Stimulated activated CD4-positive, alpha-beta T cell treated with anti-CD3 and anti-CD28 coated beads, Interleukin-2, amount 100 ng/mL, for 24 hours (primary cell): Measurements from ENCODE around the gene LYSMD4.

ENCODE experiments used
- DNase-seq, 2 donors: peaks; one replicate each; pipeline ENCODE4 v3.0.0-alpha.2; 2020

LYSMD4 gene

DNA sequence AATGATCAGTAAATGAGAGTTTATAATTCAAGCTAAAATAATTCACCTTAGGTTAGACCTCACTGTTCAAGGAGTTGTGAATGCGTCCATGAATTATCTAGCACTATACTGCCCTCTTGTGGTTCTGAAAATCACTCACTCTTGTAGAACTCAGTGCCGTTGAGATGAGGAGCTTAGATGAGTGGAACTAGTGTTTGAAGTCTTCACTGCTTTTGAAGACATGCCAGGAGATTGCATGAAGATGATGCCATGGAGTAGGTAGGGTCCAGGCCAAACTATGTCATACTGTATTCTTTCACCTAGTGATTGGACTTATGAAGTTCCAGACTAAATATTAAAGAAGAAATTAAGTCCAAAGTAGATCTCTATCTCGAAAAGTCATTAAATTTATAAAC, 28.8 kb downstream of the LYSMD4 start:
- no peak for DNase-seq

DNA sequence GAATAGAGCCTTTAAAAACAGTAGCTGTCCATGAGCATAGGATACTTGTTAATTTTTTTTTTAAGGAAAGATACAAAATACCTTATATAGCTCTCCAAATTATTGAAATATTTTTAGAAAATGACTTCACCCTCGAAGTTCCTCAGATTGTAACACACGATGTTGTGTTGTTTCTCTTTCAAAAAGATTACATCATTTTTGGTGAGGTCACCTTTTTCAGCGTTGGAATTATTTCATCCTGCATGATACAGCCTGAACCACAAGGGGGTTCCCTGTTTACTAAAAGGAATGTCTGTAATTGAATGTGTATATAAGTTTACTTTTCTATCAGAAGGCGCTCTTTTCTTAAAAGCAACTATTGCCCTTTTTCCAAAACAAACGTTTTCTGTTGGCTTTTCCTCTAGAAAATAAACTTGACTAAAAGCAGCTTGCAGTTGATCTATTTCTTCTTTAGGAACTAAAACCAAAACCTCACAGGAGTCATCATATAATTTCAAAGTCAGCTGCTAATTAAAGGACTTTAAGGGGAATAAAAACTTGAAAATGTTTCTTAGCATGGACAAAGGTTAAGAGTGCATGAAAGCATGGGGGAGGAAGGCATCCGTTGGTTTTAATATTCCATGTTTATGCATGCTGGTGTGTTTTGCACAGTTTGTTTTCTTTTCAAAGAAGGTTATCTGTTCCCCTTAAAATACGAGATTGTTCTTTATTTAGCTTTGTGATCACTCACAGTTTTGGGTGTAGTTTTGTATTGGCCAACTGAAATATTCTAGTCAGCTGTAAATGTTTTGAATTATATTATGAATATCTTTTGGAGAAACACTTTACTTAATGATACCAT, 29.4 kb downstream of the LYSMD4 start:
- DNase-seq: no peak

- DNase-seq: no peak
Measured at GRCh38 chr15:99702895-99703602, 30.2 kb downstream of the LYSMD4 start.

DNA sequence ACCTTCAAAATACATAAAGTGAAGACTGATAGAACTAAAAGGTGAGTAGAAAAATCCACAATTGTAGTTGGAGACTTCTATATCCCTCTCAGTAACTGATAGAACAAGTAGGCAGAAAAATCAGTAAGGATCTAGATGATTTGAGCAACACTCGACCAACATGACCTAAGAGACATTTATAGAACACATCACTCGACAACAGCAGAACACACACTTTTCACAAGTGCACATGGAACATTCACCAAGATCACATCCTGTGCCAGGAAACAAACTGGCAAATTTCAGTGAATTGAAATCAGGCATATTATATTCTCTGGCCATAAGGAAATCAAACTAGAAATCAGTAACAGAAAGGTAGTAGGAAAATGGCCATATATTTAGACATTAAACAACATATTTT, 37.1 kb downstream of the LYSMD4 start:
- DNase-seq: no peak

DNA sequence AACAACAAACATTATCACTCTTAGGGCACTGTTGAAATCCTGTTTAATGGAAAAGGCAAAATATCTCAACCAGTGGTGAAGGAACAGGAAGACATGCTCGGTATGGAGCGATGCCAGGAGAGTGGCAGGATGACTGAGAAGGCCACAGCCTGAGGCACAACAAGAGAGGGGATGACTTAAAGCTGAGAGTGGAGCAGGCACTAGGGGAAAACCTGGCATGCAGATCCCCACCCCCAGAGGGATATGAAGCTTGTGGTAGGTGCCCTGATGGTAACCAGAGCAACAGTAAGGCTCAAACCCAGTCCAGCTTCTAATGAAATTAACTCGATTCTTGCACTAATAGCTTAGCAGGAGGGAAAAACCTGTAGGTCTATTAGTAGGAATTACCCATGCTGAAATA, 40.4 kb downstream of the LYSMD4 start:
- no peak for DNase-seq

DNA sequence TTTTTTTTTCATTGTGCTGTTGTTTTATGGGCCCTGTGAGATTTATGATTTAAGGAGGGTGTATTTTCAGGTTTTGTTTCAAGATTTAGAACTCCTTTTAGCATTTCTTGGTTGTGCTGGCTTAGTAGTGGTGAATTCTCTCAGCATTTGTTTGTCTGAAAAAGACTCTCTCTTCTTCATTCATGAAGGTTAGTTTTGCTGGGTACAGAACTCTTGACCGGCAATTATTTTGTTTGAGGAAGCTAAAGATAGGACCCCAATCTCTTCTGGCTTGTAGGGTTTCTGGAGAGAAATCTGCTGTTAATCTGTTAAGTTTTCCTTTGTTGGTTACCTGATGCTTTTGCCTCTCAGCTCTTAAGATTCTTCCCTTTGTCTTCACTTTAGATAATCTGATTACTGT, 46.9 kb downstream of the LYSMD4 start:
- DNase-seq: no peak

DNA sequence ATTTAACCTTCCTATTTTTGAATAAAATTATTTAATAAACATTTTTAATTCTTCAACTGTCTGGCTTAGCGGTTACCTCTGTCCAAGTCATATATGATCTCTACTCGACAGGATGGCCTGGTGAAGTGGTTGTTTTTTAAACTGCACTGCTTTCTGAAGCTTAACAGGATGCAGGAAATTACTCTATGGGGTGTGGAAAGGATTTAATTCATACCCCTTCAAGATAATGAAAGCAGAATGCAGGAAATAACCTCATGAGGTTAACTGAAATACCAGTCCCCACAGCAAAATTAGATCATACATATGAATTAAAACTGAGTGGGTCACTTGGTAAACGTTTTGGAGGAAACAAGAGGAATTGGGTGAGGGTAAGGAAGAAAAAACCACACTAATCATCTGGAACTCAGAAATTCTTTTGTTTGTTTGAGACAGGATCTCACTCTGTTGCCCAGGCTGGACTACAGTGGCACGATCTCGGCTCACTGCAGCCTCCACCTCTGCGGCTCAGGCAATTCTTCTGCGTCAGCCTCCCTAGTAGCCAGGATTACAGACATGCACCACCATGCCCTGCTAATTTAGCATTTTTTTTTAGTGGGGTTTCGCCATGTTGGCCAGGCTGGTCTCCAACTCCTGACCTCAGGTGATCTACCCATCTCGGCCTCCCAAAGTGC, 50.1 kb downstream of the LYSMD4 start:
- no peak for DNase-seq

DNA sequence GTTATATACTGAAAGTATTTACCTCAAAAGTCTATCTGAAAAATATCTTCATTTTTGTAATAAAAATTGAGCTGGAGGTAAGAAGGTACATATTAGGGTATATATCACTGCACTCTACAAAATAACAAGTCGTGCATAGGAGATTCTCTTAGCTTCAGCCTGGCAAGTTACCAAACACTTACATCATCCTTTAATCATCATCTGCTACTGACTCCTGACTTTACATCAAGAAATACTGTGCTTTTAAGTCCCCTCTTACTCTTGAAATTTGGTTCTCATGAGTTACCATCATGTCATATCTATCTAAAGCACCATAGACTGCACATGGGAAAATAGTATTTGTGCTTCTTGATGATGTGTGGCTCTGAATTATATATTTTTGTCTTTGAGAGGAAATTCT, 50.8 kb downstream of the LYSMD4 start:
- no peak for DNase-seq

- no peak for DNase-seq
Measured at GRCh38 chr15:99681990-99682389, 51.2 kb downstream of the LYSMD4 start.

DNA sequence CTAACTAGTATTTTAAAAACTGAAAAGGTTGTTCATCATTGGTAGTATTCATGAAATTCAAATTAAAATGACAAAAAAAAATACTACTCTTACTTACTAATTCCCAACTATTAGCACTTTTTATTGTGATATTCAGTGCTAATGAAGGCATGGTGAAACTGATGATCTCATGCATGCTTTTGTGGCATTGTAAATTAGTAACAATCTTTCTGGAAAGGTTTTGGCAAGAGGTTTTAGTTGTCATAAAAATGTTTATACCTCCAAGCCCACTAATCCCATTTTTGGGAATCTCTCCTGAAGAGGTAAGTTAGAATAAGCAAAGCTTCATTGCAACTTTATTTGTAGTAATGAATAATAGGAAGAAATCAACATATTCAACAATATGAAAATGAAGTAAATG, 53.0 kb downstream of the LYSMD4 start:
- DNase-seq: no peak

- DNase-seq: no peak
Measured at GRCh38 chr15:99677540-99678134, 55.6 kb downstream of the LYSMD4 start.
